Hematopoietic multipotent progenitor cell treated with erythropoietin and hydrocortisone succinate and interleukin-3 and kit ligand, for 15 days (in vitro differentiated cells): Measurements from ENCODE around the gene PLP2.

Experiments used
- DNase-seq: peaks from one replicate; pipeline ENCODE4 v3.0.0-alpha.2; 2015; ENCODE audit warnings: low spot score

PLP2 gene

GRCh38 chrX:49209434-49210251, 37.9 kb downstream of the PLP2 start:
- DNase-seq: no peak

- no peak for DNase-seq
These were observed 38.7 kb downstream of the PLP2 start for GRCh38 chrX:49210406-49210805.

GRCh38 chrX:49211074-49211473, 39.4 kb downstream of the PLP2 start:
- DNase-seq: no peak

- DNase-seq: no peak
These were observed 40.5 kb downstream of the PLP2 start for GRCh38 chrX:49212209-49212608.

GRCh38 chrX:49212861-49213260, 41.2 kb downstream of the PLP2 start:
- no peak for DNase-seq

- DNase-seq: no peak
These were observed 42.7 kb downstream of the PLP2 start for GRCh38 chrX:49214416-49214815.

GRCh38 chrX:49214996-49215526, 43.4 kb downstream of the PLP2 start:
- no peak for DNase-seq

- no peak for DNase-seq
These were observed 48.4 kb downstream of the PLP2 start for GRCh38 chrX:49220100-49220499.

- DNase-seq: no peak
These were observed 50.2 kb downstream of the PLP2 start for GRCh38 chrX:49221868-49222267.
